ENCODE data around the gene GAREM2.

DNA sequence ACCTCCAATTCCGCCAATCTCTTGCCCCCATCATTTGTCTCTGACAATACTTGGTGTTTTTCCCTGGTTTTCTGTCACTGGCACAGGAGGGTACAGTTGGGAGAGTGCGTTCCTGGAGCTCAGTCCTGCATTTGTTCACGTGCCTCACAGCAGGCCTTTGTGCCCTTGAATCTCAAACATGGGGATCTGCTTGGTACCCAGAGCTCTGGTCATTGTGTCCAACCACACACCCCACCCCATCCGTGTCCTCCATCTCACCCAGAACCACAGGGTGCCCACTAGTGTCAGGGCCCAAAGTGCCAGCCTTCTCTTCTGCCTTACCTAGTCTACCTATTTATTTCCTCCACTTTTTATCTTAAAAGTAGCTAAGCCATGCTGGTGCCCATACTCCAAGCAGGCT lies 16.2 kb downstream of the GAREM2 start:
- TF ChIP-seq, protein P1, sequence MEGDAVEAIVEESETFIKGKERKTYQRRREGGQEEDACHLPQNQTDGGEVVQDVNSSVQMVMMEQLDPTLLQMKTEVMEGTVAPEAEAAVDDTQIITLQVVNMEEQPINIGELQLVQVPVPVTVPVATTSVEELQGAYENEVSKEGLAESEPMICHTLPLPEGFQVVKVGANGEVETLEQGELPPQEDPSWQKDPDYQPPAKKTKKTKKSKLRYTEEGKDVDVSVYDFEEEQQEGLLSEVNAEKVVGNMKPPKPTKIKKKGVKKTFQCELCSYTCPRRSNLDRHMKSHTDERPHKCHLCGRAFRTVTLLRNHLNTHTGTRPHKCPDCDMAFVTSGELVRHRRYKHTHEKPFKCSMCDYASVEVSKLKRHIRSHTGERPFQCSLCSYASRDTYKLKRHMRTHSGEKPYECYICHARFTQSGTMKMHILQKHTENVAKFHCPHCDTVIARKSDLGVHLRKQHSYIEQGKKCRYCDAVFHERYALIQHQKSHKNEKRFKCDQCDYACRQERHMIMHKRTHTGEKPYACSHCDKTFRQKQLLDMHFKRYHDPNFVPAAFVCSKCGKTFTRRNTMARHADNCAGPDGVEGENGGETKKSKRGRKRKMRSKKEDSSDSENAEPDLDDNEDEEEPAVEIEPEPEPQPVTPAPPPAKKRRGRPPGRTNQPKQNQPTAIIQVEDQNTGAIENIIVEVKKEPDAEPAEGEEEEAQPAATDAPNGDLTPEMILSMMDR (IDR thresholded peaks at IDR 0.05; ENCODE audit: insufficient read depth, low read depth, low read length) = no peak
- no peak for TF ChIP-seq EZH2 (IDR thresholded peaks at IDR 0.05; ENCODE audit: insufficient read depth, low read length)
